C4-2B (cell line): ENCODE results near the gene TAAR8.

Source experiments
- CTCF ChIP-seq: fragments of 450-650 bp; conservative IDR thresholded peaks from 2 replicates; pipeline ENCODE4 v1.5.1; 2017; ENCODE audit warnings: mild to moderate bottlenecking
- ZFX ChIP-seq: fragments of 450-650 bp; IDR thresholded peaks from 2 replicates; pipeline ENCODE4 v1.6.1; 2017

GRCh38 chr6:132526461-132526860 lies 26.0 kb upstream of the TAAR8 start:
- no peak for TF ChIP-seq CTCF
- TF ChIP-seq ZFX = no peak
